GM12878 (cell line): Measurements from ENCODE around the gene SIK3. TPM values are rescaled to one million over a fixed set of nuclear protein-coding genes. Genes with fewer than 3 reads are reported as not detected.

Source experiments
- ATAC-seq: fragments of 200-7000 bp; cut with Tn5 transposase; 3 replicates; pipeline ENCODE4 v1.9.1; 2020; ENCODE audit warnings: mild to moderate bottlenecking, moderate library complexity
- BruUV-seq: library from RNA; stranded (reverse); fragments of 400-500 nt; replicated peaks from 2 replicates; lab custom pipeline; 2021; lab: Mats Ljungman, UMichigan
- CTCF ChIA-PET: fragments of 300-600 bp; sonication (Branson Sonifier 250); formaldehyde crosslinking; extraction: SDS; loops from one replicate; lab custom pipeline; 2021; ENCODE audit warnings: inconsistent platforms; lab: Yijun Ruan, JAX
- POLR2A ChIA-PET: fragments of 350-600 bp; formaldehyde crosslinking; extraction: SDS; loops from one replicate; lab custom pipeline; 2021; ENCODE audit warnings: inconsistent platforms; lab: Charles Lee
- RAD21 ChIA-PET: fragments of 300-600 bp; sonication (Branson Sonifier 250); formaldehyde crosslinking; loops from one replicate; lab custom pipeline; 2023; ENCODE audit warnings: antibody characterized with exemption; ENCODE audit not compliant: unreplicated experiment; lab: Charles Lee
- SMC1A ChIA-PET: fragments of 300-600 bp; sonication (Branson Sonifier 250); formaldehyde crosslinking; loops from one replicate; lab custom pipeline; 2023; ENCODE audit not compliant: unreplicated experiment, uncharacterized antibody; lab: Charles Lee
- DNase-seq: peaks from one replicate; pipeline ENCODE4 v3.0.0-alpha.2; 2011; ENCODE audit warnings: low read depth, low spot score
- FAIRE-seq: peaks from 3 replicates; lab custom pipeline; 2011; peaks lifted over from hg19 to GRCh38; lab: Jason Lieb, UNC
- H2AFZ ChIP-seq: 2 replicates; pipeline ENCODE4 v1.6.0; 2011; ENCODE audit warnings: low read depth, low read length, control low read depth; ENCODE audit not compliant: control insufficient read depth
- H3K27ac ChIP-seq: 2 replicates; pipeline ENCODE4 v1.5.1; 2011; ENCODE audit warnings: control low read depth; ENCODE audit not compliant: control insufficient read depth, insufficient read depth
- H3K27me3 ChIP-seq, 2 experiments: replicated peaks in 1 of 2; 2 replicates each; pipeline versions ENCODE4 v1.6.0 to v1.6.1; 2011; ENCODE audit warnings: low read length in 1 of 2; ENCODE audit not compliant: control insufficient read depth in 2 of 2, insufficient read depth in 2 of 2
- H3K36me3 ChIP-seq, 2 experiments: 2 replicates each; pipeline ENCODE4 v1.5.1; 2011; ENCODE audit warnings: low read length in 1 of 2; ENCODE audit not compliant: control insufficient read depth in 2 of 2, insufficient read depth in 2 of 2
- H3K4me1 ChIP-seq: 2 replicates; pipeline ENCODE4 v1.6.1; 2011; ENCODE audit warnings: mild to moderate bottlenecking, low read length, moderate library complexity, mixed read lengths; ENCODE audit not compliant: control insufficient read depth, insufficient read depth
- H3K4me2 ChIP-seq: 2 replicates; pipeline ENCODE4 v1.6.0; 2011; ENCODE audit warnings: control low read depth; ENCODE audit not compliant: control insufficient read depth, insufficient read depth
- H3K4me3 ChIP-seq: fragments of 200-600 bp; sonication (generic); 2 replicates; pipeline ENCODE4 v1.5.1; 2016
- H3K79me2 ChIP-seq: 2 replicates; pipeline ENCODE4 v1.6.0; 2011; ENCODE audit warnings: low read length; ENCODE audit not compliant: control insufficient read depth, insufficient read depth
- H3K9ac ChIP-seq: 2 replicates; pipeline ENCODE4 v1.8.0; 2011; ENCODE audit warnings: low read length, control low read depth, mixed read lengths; ENCODE audit not compliant: control insufficient read depth, insufficient read depth
- H3K9me3 ChIP-seq: replicated peaks from 3 replicates; pipeline ENCODE4 v1.5.1; 2011; ENCODE audit warnings: mild to moderate bottlenecking, low read length; ENCODE audit not compliant: control insufficient read depth, insufficient read depth
- H4K20me1 ChIP-seq: 2 replicates; pipeline ENCODE4 v1.6.0; 2011; ENCODE audit not compliant: control insufficient read depth, insufficient read depth
- BHLHE40 ChIP-seq, 2 experiments: fragments of 450-650 bp in 1 of 2; IDR thresholded peaks; 2 replicates each; pipeline ENCODE4 v1.6.1; 2011 to 2017; ENCODE audit warnings: low read depth in 2 of 2, borderline replicate concordance in 1 of 2, improper control_type of control experiment in 1 of 2, low read length in 1 of 2, mild to moderate bottlenecking in 1 of 2
- CEBPB ChIP-seq, 2 experiments: fragments of 150-350 bp in 1 of 2; IDR thresholded peaks; 2 replicates each; pipeline ENCODE4 v1.6.1; 2012 to 2014; ENCODE audit warnings: low read depth in 2 of 2, low read length in 2 of 2, borderline replicate concordance in 1 of 2, inconsistent platforms in 1 of 2
- MEF2A ChIP-seq: IDR thresholded peaks from 2 replicates; pipeline ENCODE4 v1.6.1; 2011; ENCODE audit warnings: low read depth, mild to moderate bottlenecking, low read length, moderate library complexity; ENCODE audit not compliant: insufficient read depth
- SMAD1 ChIP-seq: fragments of 450-650 bp; IDR thresholded peaks from 2 replicates; pipeline ENCODE4 v1.6.1; 2018; ENCODE audit warnings: mild to moderate bottlenecking, low read depth; ENCODE audit not compliant: partially characterized antibody
- ZNF217 ChIP-seq: fragments of 450-650 bp; IDR thresholded peaks from 2 replicates; pipeline ENCODE4 v1.6.1; 2017; ENCODE audit warnings: antibody characterized with exemption, mild to moderate bottlenecking
- WGBS: methylation state at CpG from one replicate; pipeline ENCODE4 v1.1.6; 2016; ENCODE audit warnings: low lambda C conversion rate; ENCODE audit not compliant: insufficient replicate concordance, insufficient coverage; ENCODE audit errors: missing lambda C conversion rate; 5-methylcytosine and 5-hydroxymethylcytosine counted together
- in situ Hi-C: fragments of 300-500 bp; cut with MboI; formaldehyde crosslinking; loops from 9 replicates; pipeline ENCODE4 v1.14.3; 2018; ENCODE audit warnings: mixed read lengths
- intact Hi-C: fragments of 100-400 bp; cut with micrococcal nuclease; formaldehyde crosslinking; loops from one replicate; pipeline ENCODE4 v1.14.2; 2022; ENCODE audit not compliant: unreplicated experiment
- polyA plus RNA-seq, 11 experiments: library from polyadenylated mRNA; depleted of rRNA in 4 of 11; unstranded in 6 of 11; stranded (reverse) in 5 of 11; fragments of >200 nt; fragmentation: Nextera tagmentation in 4 of 11; fragmentation: Illumina TruSeq in 1 of 11; extraction: Ambion mirVana in 4 of 11; extraction: Trizol in 1 of 11; gene quantifications; 1 replicate in 1 of 11; 2 replicates in 10 of 11; pipeline versions ENCODE4 v1.2.1 to v1.2.3, GENCODE V29; 2011 to 2016; ENCODE audit warnings: inconsistent platforms in 2 of 11, missing spikeins in 2 of 11, low read depth in 1 of 11
- total RNA-seq, 4 experiments: library from RNA; depleted of rRNA in 3 of 4; stranded (reverse); fragments of >200 nt in 3 of 4; fragmentation: Illumina TruSeq in 1 of 4; extraction: Trizol in 1 of 4; gene quantifications; 2 replicates each; pipeline versions ENCODE4 v1.2.1 to v1.2.3, GENCODE V29; 2013 to 2021
- TF ChIP-seq, protein P1 (sequence below): IDR thresholded peaks from 2 replicates; pipeline ENCODE4 v1.6.1; 2011; ENCODE audit warnings: borderline replicate concordance, low read depth, mild to moderate bottlenecking, moderate library complexity, low read length; ENCODE audit not compliant: insufficient read depth, poor library complexity, severe bottlenecking

Gene SIK3
- total and polyA plus RNA-seq, 10 of the 15 experiments (the other 5 are each of a cell fraction or from before 2014, with no cell fraction given), result 2.5 to 31.9 (median 11.1) TPM

DNA sequence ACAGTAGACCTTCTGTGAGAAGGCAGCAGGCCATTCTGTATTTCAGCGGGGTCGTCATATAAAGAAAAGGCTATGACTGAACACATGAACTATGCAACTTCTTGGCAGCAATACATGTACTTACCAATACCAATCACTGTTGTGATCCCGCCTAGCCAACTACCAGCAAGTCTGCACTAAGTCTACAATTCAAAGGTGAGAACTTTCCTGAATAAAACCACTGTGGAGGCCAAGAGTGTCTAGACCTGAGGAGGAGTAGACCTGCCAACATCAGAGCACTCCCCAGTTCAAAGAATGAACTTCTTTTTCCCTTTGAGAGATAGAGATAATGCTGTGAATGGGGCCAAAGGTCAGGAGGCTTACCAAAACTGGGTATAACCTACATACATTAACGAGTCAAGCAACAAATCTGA lies 108.2 kb downstream of the SIK3 start:
- no peak overlapping the region for H3K9ac ChIP-seq
- H3K4me3 ChIP-seq, result no peak overlapping the region
- peaks cover 13% of the 10 kb centered on the region for H3K79me2 ChIP-seq
- ChIA-PET SMC1A (interaction anchor here (0.8 to 1.1 kb wide), 2 partner anchors 49 to 61 kb away, joined by 3 read pairs; no protein-coding TSS in a partner anchor), POLR2A (no interaction called here), RAD21 (interaction anchor here (1.7 kb wide), 1 partner anchor 17 kb away, joined by 3 read pairs; no protein-coding TSS in a partner anchor), CTCF (interaction anchor here (1.4 kb wide), 1 partner anchor 64 kb away, joined by 4 read pairs; no protein-coding TSS in a partner anchor)
- no peaks in the 10 kb centered on the region for H4K20me1 ChIP-seq
- FAIRE-seq, result no peak
- no peak for ATAC-seq
- no peak overlapping the region for H3K4me2 ChIP-seq
- H2AFZ ChIP-seq, result no peak overlapping the region
- in situ Hi-C loops (no loop called here), intact Hi-C loops (no loop called here)
- no peak overlapping the region for H3K27ac ChIP-seq
- H3K27me3 ChIP-seq, result no peaks in the 10 kb centered on the region
- DNase-seq, result no peak
- H3K36me3 ChIP-seq, result no peaks in the 10 kb centered on the region
- H3K9me3 ChIP-seq, result no peaks in the 10 kb centered on the region
- BruUV-seq, result no TSS peak
- 97% methylated on average over 4 of the region's 4 CpGs for WGBS
- H3K4me1 ChIP-seq, result peaks cover 20% of the 10 kb centered on the region
- TF ChIP-seq CEBPB (IDR thresholded peaks at IDR 0.05; ENCODE audit: borderline replicate concordance in 1 of 2, low read depth in 2 of 2, low read length in 2 of 2) (no peak), ZNF217 (no peak), MEF2A (no peak), BHLHE40 (IDR thresholded peaks at IDR 0.05; ENCODE audit: borderline replicate concordance in 1 of 2, low read depth in 2 of 2, low read length in 1 of 2) (no peak), SMAD1 (no peak)
- TF ChIP-seq, protein P1, sequence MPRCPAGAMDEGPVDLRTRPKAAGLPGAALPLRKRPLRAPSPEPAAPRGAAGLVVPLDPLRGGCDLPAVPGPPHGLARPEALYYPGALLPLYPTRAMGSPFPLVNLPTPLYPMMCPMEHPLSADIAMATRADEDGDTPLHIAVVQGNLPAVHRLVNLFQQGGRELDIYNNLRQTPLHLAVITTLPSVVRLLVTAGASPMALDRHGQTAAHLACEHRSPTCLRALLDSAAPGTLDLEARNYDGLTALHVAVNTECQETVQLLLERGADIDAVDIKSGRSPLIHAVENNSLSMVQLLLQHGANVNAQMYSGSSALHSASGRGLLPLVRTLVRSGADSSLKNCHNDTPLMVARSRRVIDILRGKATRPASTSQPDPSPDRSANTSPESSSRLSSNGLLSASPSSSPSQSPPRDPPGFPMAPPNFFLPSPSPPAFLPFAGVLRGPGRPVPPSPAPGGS, result no peak
